NT2/D1 (cell line): ENCODE results near the gene LPIN1.

ENCODE experiments used
- DNase-seq: peaks from one replicate; pipeline ENCODE4 v3.0.0-alpha.2; 2011; ENCODE audit warnings: low read depth, low spot score
- H3K27me3 ChIP-seq: 2 replicates; pipeline ENCODE4 v1.6.0; 2011; ENCODE audit warnings: mild to moderate bottlenecking; ENCODE audit not compliant: insufficient read length, insufficient read depth
- H3K36me3 ChIP-seq: 2 replicates; pipeline ENCODE4 v1.6.1; 2011; ENCODE audit warnings: mild to moderate bottlenecking, low read length, mixed read lengths; ENCODE audit not compliant: insufficient read depth, insufficient read length
- H3K4me1 ChIP-seq: 2 replicates; pipeline ENCODE4 v1.5.1; 2011; ENCODE audit not compliant: insufficient read depth, insufficient read length
- H3K4me3 ChIP-seq: 2 replicates; pipeline ENCODE4 v1.5.1; 2011; ENCODE audit warnings: low read depth; ENCODE audit not compliant: insufficient read length
- H3K9ac ChIP-seq: 2 replicates; pipeline ENCODE4 v1.6.0; 2011; ENCODE audit warnings: low read depth; ENCODE audit not compliant: insufficient read length
- H3K9me3 ChIP-seq: 2 replicates; pipeline ENCODE4 v1.5.1; 2011; ENCODE audit warnings: mild to moderate bottlenecking, low read length; ENCODE audit not compliant: insufficient read depth
- SUZ12 ChIP-seq: IDR thresholded peaks from 2 replicates; pipeline ENCODE4 v1.6.1; 2011; ENCODE audit not compliant: insufficient read length, insufficient read depth; ENCODE audit errors: extremely low read depth
- YY1 ChIP-seq: IDR thresholded peaks from 2 replicates; pipeline ENCODE4 v1.6.1; 2011; ENCODE audit not compliant: insufficient read length, insufficient read depth
- ZNF274 ChIP-seq: IDR thresholded peaks from 2 replicates; pipeline ENCODE4 v1.6.1; 2011; ENCODE audit warnings: mild to moderate bottlenecking, low read depth, low read length

Gene LPIN1

GRCh38 chr2:11740723-11741122 lies 5.7 kb upstream of the LPIN1 start:
- DNase-seq, result no peak
- Histone ChIP-seq H3K36me3 (no peaks in the 10 kb centered on the region), H3K9me3 (no peaks in the 10 kb centered on the region), H3K4me3 (no peak overlapping the region), H3K9ac (no peak overlapping the region), H3K27me3 (peaks cover 3% of the 10 kb centered on the region), H3K4me1 (peaks cover 10% of the 10 kb centered on the region)
- TF ChIP-seq ZNF274, result no peak
- TF ChIP-seq YY1, result no peak
- TF ChIP-seq SUZ12, result no peak

- DNase-seq, result no peak
- no peak for TF ChIP-seq SUZ12
- TF ChIP-seq YY1, result no peak
- no peak for TF ChIP-seq ZNF274
- no peak overlapping the region for H3K9ac ChIP-seq
- H3K36me3 ChIP-seq, result no peaks in the 10 kb centered on the region
- H3K9me3 ChIP-seq, result no peaks in the 10 kb centered on the region
- H3K4me1 ChIP-seq, result peaks cover 14% of the 10 kb centered on the region
- no peak overlapping the region for H3K4me3 ChIP-seq
- peaks cover 7% of the 10 kb centered on the region for H3K27me3 ChIP-seq
These were observed 4.1 kb upstream of the LPIN1 start for GRCh38 chr2:11742317-11742701.

GRCh38 chr2:11742702-11743357 lies 3.6 kb upstream of the LPIN1 start:
- Histone ChIP-seq H3K9ac (peak overlapping the region; percentile 52), H3K36me3 (no peaks in the 10 kb centered on the region), H3K4me1 (peaks cover 15% of the 10 kb centered on the region), H3K27me3 (peaks cover 11% of the 10 kb centered on the region), H3K4me3 (no peak overlapping the region), H3K9me3 (no peaks in the 10 kb centered on the region)
- DNase-seq, result no peak
- TF ChIP-seq ZNF274 (no peak), YY1 (no peak), SUZ12 (no peak)

- Histone ChIP-seq H3K4me3 (no peak overlapping the region), H3K4me1 (peaks cover 15% of the 10 kb centered on the region), H3K9ac (no peak overlapping the region), H3K27me3 (peaks cover 17% of the 10 kb centered on the region), H3K36me3 (no peaks in the 10 kb centered on the region), H3K9me3 (no peaks in the 10 kb centered on the region)
- TF ChIP-seq YY1 (no peak), SUZ12 (no peak), ZNF274 (no peak)
- DNase-seq, result no peak
These were observed 3.1 kb upstream of the LPIN1 start for GRCh38 chr2:11743366-11743765.

- TF ChIP-seq SUZ12, result no peak
- TF ChIP-seq ZNF274, result no peak
- no peak for TF ChIP-seq YY1
- H3K9me3 ChIP-seq, result no peaks in the 10 kb centered on the region
- peaks cover 14% of the 10 kb centered on the region for H3K4me1 ChIP-seq
- DNase-seq, result peak; percentile 97
- no peak overlapping the region for H3K4me3 ChIP-seq
- H3K27me3 ChIP-seq, result peaks cover 21% of the 10 kb centered on the region
- no peaks in the 10 kb centered on the region for H3K36me3 ChIP-seq
- peak overlapping the region; percentile 33 for H3K9ac ChIP-seq
These were observed 2.4 kb upstream of the LPIN1 start for GRCh38 chr2:11743846-11744553.

GRCh38 chr2:11744631-11745394 lies 1.6 kb upstream of the LPIN1 start:
- H3K4me3 ChIP-seq, result no peak overlapping the region
- DNase-seq, result peak; percentile 59
- H3K27me3 ChIP-seq, result peaks cover 21% of the 10 kb centered on the region
- no peaks in the 10 kb centered on the region for H3K9me3 ChIP-seq
- H3K9ac ChIP-seq, result peak overlapping the region; percentile 33
- no peaks in the 10 kb centered on the region for H3K36me3 ChIP-seq
- peaks cover 16% of the 10 kb centered on the region for H3K4me1 ChIP-seq
- TF ChIP-seq YY1, result no peak
- TF ChIP-seq ZNF274, result no peak
- TF ChIP-seq SUZ12, result no peak
